ENCODE results near the gene DUOX1.

The DUOX1 gene

DNA sequence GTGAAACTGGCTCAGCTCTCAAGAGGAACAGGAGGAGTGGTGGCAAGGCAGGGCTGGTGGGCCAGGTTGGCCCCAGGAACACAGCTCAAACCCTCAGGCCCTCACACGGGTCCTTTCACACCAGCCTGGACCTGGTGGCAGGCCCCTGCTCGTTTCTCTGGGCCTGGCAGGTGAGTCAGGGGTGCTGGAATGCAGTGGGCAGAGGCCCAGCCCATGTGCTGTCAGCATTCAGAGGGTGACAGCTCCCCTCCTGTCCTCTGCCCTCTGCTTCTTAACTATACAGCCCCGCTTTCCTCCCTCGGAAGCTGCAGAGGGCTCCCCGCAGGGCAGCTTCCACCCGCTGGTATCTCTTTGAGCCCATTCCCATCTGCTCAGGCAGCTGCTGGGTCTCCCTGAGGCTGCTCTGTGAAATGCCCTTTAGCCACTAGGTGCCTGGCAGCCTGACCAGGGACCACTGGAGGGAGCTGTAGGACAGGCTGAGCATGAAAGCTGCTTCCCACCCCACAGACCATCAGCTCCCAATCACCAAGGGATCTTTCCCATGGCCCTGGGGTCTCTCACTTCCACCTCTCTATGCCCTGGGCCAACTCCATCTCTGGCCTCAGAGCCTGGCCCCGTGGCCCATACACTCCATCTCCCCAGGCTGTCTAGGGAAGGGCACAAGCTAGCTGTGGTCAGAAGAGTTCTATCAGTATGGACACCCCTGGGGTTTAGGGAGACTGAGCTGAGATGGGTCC, 33.1 kb downstream of the DUOX1 start:
- Histone ChIP-seq H3K4me3 (no peak overlapping the region), H3K27ac (no peak overlapping the region), H3K9ac (ENCODE audit: insufficient read length) (no peak overlapping the region), H3K9me3 (ENCODE audit: low read depth, low read length) (no peaks in the 10 kb centered on the region), H3K36me3 (ENCODE audit: insufficient read depth, low read length) (no peaks in the 10 kb centered on the region)
- no peak for TF ChIP-seq POLR2AphosphoS5 (IDR thresholded peaks at IDR 0.05; ENCODE audit: borderline replicate concordance, low read depth, low read length)
- TF ChIP-seq EZH2 (IDR thresholded peaks at IDR 0.05): no peak
- TF ChIP-seq FOXP2 (optimal IDR thresholded peaks at IDR 0.05; ENCODE audit: control extremely low read depth, extremely low read length, insufficient read depth): no peak
- DNase-seq (ENCODE audit: low read depth, low spot score): peak; percentile 18

DNA sequence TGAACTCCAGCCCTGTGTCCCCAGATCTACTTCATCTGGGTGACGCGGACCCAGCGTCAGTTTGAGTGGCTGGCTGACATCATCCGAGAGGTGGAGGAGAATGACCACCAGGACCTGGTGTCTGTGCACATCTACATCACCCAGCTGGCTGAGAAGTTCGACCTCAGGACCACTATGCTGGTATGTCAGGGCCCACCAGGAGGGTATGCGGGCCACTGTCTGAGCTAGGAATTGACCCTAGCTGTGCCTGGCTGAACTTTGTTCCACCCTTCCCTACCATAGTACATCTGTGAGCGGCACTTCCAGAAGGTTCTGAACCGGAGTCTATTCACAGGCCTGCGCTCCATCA, 33.7 kb downstream of the DUOX1 start:
- DNase-seq (ENCODE audit: low read depth, low spot score): no peak

DNA sequence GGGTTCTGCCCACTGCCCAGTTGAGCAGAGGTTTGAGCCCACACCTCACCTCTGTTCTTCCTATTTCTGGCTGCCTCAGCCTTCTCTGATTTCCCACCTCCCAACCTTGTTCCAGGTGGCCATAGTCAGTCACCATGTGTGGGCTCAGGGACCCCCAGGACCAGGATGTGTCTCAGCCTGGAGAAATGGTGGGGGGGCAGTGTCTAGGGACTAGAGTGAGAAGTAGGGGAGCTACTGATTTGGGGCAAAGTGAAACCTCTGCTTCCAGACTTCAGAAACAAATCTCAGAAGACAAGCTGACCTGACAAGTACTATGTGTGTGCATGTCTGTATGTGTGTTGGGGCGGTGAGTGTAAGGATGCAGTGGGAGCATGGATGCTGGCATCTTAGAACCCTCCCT, 35.1 kb downstream of the DUOX1 start:
- no peak overlapping the region for H3K9ac ChIP-seq (ENCODE audit: insufficient read length)
- no peaks in the 10 kb centered on the region for H3K9me3 ChIP-seq (ENCODE audit: low read depth, low read length)
- H3K27ac ChIP-seq: no peak overlapping the region
- TF ChIP-seq EZH2 (IDR thresholded peaks at IDR 0.05) (no peak), POLR2AphosphoS5 (IDR thresholded peaks at IDR 0.05; ENCODE audit: borderline replicate concordance, low read depth, low read length) (no peak), FOXP2 (optimal IDR thresholded peaks at IDR 0.05; ENCODE audit: control extremely low read depth, extremely low read length, insufficient read depth) (no peak)
- H3K4me3 ChIP-seq: no peak overlapping the region
- DNase-seq (ENCODE audit: low read depth, low spot score): no peak
- H3K36me3 ChIP-seq (ENCODE audit: insufficient read depth, low read length): no peaks in the 10 kb centered on the region

More for the DNA sequence above, 33.7 kb downstream of the DUOX1 start:
- Histone ChIP-seq H3K4me3 (no peak overlapping the region), H3K36me3 (ENCODE audit: insufficient read depth, low read length) (no peaks in the 10 kb centered on the region), H3K9ac (ENCODE audit: insufficient read length) (no peak overlapping the region), H3K27ac (no peak overlapping the region), H3K9me3 (ENCODE audit: low read depth, low read length) (no peaks in the 10 kb centered on the region)
- TF ChIP-seq FOXP2 (optimal IDR thresholded peaks at IDR 0.05; ENCODE audit: control extremely low read depth, extremely low read length, insufficient read depth) (no peak), POLR2AphosphoS5 (IDR thresholded peaks at IDR 0.05; ENCODE audit: borderline replicate concordance, low read depth, low read length) (no peak)

DNA sequence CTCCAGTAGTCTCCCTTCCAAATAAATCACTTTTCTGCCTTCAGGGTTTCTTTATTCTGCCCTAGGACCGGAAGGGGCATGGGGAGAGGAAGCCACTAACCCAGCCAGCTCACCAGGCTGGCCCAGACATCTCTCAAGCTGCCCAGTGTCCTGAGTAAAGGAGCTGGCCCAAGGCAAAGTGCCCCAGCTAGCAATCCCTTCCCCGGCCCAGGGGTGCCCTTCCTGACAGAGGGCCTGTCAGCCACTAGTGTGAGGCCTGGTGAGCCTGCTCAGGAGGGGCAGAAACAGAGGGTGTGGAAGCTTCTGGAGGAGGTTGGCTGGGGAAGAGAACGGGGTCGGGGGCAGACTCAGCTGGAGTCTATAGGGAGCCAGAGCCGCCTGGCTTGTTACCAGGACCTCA, 35.7 kb downstream of the DUOX1 start:
- no peak for DNase-seq (ENCODE audit: low read depth, low spot score)
- H3K4me3 ChIP-seq: no peak overlapping the region

DNA sequence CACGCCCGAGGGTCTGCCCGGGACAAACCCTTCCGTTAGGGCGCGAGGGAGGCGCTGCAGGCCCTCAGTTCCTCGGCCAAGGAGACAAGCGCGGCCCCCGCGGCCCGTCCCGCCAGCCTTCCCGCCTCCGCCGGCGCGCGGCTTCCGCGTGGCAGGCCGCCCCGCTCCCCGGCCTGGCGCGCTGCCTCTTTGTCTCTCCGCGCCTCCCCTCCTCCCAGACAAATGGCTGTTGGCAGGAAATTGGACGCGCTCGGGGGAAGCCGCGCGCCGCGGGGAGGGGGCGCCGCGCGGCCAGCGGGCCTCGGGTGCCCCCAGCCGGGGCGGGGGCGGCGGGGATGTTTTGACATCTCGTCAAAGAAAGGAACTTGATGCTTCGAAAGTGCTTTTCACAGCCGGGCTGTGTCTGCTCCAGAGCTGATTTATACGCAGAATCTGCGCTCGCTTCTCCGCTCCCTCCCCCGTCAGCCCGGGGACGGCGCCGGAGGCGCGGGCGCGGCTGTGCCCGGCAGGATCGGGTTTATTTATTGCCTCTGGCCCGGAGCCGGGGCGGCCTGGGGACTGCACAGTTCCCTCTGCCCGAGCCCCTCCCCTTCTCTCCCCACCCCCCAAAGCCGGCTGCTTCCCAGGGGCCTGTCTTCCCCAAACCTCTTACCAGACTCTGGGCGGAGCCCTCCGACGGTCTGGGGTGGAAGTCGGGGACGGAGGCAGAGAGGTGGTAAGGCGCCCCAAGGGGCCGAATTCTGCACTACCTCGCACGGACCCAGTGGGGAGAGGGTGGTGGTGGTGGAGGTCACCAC, 37.2 kb downstream of the DUOX1 start:
- Histone ChIP-seq H3K9ac (ENCODE audit: insufficient read length) (peak overlapping the region; percentile 80), H3K36me3 (ENCODE audit: insufficient read depth, low read length) (no peaks in the 10 kb centered on the region; the same call in 1 of the 2 replicates), H3K4me3 (peak overlapping the region; percentile 79), H3K27ac (peak overlapping the region; percentile 96), H3K9me3 (ENCODE audit: low read depth, low read length) (no peaks in the 10 kb centered on the region)
- TF ChIP-seq POLR2AphosphoS5 (IDR thresholded peaks at IDR 0.05; ENCODE audit: borderline replicate concordance, low read depth, low read length): peak; percentile 64
- no peak for TF ChIP-seq FOXP2 (optimal IDR thresholded peaks at IDR 0.05; ENCODE audit: control extremely low read depth, extremely low read length, insufficient read depth)
- DNase-seq (ENCODE audit: low read depth, low spot score): peak; percentile 18

More for the DNA sequence above, 35.7 kb downstream of the DUOX1 start:
- Histone ChIP-seq H3K9ac (ENCODE audit: insufficient read length) (no peak overlapping the region), H3K27ac (no peak overlapping the region), H3K36me3 (ENCODE audit: insufficient read depth, low read length) (no peaks in the 10 kb centered on the region), H3K9me3 (ENCODE audit: low read depth, low read length) (no peaks in the 10 kb centered on the region)
- TF ChIP-seq FOXP2 (optimal IDR thresholded peaks at IDR 0.05; ENCODE audit: control extremely low read depth, extremely low read length, insufficient read depth) (no peak), EZH2 (IDR thresholded peaks at IDR 0.05) (no peak), POLR2AphosphoS5 (IDR thresholded peaks at IDR 0.05; ENCODE audit: borderline replicate concordance, low read depth, low read length) (no peak)

DNA sequence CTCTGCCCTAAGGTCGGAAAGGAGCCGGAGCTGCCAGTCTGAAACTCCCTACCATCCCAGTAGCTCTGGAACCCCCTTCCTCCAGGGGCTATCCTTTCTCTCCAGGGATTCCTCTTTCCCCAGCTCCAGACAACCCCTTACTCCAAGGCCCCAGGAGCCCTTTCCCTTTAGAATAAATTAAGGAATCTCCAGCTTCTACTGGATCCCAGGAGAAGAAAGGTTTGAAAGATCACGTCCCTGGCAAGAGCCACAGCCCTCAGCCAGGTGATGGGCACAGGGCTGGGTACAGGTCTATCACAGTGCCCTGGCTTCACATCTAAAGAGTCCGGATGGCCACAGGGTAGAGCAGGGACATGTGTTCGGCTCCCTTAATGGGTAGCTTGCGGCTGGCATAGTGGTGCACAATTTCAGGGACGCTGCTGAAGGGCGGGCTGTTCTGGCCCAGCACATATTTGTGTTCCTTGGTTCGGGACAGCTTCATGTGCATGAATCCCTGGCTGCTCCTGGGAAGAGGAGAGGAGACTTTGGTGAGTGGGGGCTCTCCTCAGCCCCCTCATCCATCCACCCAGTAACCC, 37.9 kb downstream of the DUOX1 start:
- peak overlapping the region; percentile 79 for H3K4me3 ChIP-seq
- peak overlapping the region; percentile 80 for H3K9ac ChIP-seq (ENCODE audit: insufficient read length)
- no peaks in the 10 kb centered on the region; the same call in 1 of the 2 replicates for H3K36me3 ChIP-seq (ENCODE audit: insufficient read depth, low read length)
- H3K9me3 ChIP-seq (ENCODE audit: low read depth, low read length): no peaks in the 10 kb centered on the region
- H3K27ac ChIP-seq: peak overlapping the region; percentile 96
- DNase-seq (ENCODE audit: low read depth, low spot score): no peak
- TF ChIP-seq FOXP2 (optimal IDR thresholded peaks at IDR 0.05; ENCODE audit: control extremely low read depth, extremely low read length, insufficient read depth): no peak
- no peak for TF ChIP-seq POLR2AphosphoS5 (IDR thresholded peaks at IDR 0.05; ENCODE audit: borderline replicate concordance, low read depth, low read length)
- no peak for TF ChIP-seq EZH2 (IDR thresholded peaks at IDR 0.05)

DNA sequence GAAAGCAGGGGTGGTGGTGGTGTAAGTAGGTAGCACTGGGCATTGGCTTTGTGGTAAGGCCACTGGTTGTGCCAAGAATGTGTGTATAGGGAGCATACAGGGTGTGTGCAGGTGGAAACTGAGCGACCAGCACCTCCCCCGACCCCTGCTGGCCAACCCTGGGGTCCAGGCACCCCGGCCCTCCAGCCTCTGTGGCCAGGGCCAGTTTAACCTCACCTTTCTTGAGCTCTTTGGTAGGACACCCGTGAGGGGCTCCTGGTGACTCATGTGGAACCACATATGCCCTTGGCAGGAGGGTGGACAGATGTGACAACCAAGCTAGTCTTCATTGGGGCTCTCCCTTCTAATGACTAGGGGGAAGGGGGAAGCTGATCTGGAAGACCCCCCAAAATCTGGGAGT, 38.5 kb downstream of the DUOX1 start:
- Histone ChIP-seq H3K4me3 (no peak overlapping the region), H3K27ac (no peak overlapping the region), H3K9ac (ENCODE audit: insufficient read length) (no peak overlapping the region), H3K36me3 (ENCODE audit: insufficient read depth, low read length) (no peaks in the 10 kb centered on the region; the same call in 1 of the 2 replicates), H3K9me3 (ENCODE audit: low read depth, low read length) (no peaks in the 10 kb centered on the region)
- DNase-seq (ENCODE audit: low read depth, low spot score): no peak
- no peak for TF ChIP-seq POLR2AphosphoS5 (IDR thresholded peaks at IDR 0.05; ENCODE audit: borderline replicate concordance, low read depth, low read length)

DNA sequence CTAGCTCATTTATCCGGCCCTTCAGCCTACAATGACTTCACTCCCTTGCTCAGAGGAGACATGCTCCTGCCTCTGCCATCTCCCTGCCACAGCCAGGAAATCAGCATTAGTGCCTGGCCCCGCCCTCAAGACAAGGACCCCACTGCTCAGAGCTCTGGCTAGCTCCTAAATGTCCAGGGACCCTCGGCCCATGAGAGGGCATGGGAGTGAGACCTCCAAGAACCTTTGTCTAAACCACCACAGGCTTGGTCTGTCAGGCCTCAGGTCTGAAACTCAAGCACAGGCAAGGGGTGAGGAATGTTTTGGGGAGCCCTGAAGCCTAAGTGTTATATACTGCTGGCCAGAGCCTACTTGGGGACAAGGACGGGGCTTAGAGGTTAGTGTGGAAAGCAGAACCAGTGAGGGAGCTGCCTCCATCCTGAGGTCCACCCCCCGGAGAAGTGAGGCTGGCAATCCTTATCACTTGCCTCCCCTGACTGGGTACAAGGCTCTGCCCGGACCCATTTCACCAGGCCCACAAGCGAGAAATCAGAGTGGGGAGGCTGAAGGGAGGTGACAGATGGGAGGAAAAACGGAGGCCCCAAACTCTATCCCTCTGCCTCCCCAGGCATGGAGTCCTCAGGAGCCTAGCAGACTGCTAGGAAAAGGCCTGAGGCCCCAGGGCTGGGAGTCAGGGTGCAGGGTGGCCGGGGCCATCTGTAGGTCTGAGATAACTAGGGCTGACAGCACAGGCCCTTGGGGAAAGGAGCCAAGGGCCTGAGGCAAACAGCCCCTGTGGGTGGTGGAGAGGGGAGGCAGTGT, 39.2 kb downstream of the DUOX1 start:
- Histone ChIP-seq H3K27ac (peak overlapping the region; percentile 75), H3K9me3 (ENCODE audit: low read depth, low read length) (no peaks in the 10 kb centered on the region), H3K4me3 (no peak overlapping the region), H3K36me3 (ENCODE audit: insufficient read depth, low read length) (no peaks in the 10 kb centered on the region; the same call in 1 of the 2 replicates), H3K9ac (ENCODE audit: insufficient read length) (no peak overlapping the region)
- no peak for TF ChIP-seq FOXP2 (optimal IDR thresholded peaks at IDR 0.05; ENCODE audit: control extremely low read depth, extremely low read length, insufficient read depth)
- TF ChIP-seq EZH2 (IDR thresholded peaks at IDR 0.05): no peak
- TF ChIP-seq POLR2AphosphoS5 (IDR thresholded peaks at IDR 0.05; ENCODE audit: borderline replicate concordance, low read depth, low read length): no peak
- DNase-seq (ENCODE audit: low read depth, low spot score): no peak
